Peyer's patch (tissue), 4 donors: ENCODE data around the gene NFIB.

Source experiments
- POLR2A ChIP-seq, 2 donors: fragments of 450-650 bp; IDR thresholded peaks; one replicate each; pipeline ENCODE4 v1.5.1; 2017; ENCODE audit warnings: antibody characterized with exemption in 2 of 2, mild to moderate bottlenecking in 2 of 2, moderate library complexity in 2 of 2
- TF ChIP-seq, protein P1 (sequence below), 6 experiments: fragments of 450-650 bp in 4 of 6; fragments of 200-600 bp in 2 of 6; sonication (generic) in 1 of 6; IDR thresholded peaks; one replicate each; pipeline ENCODE4 v1.5.1; 2017 to 2019; ENCODE audit warnings: antibody characterized with exemption in 6 of 6, mild to moderate bottlenecking in 3 of 6, moderate library complexity in 1 of 6

DNA sequence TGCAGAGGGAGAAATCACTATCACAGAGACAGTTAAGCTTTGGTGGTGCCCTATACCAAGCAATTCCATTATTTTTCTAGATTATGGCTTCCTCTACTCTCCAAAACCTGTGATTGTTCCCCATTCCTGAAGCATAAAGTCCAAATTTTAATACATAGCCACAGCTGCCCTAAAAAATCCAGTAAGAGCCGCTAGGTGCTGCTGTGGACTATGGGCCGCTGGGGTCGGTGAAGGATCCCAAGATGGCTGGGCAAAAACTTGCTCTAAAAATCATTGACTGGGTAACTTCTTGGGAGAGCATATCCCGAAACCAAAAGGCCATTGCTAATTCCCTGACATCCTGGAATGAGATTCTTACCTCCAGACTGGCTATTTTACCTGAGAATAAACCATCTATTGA, 245.3 kb downstream of the NFIB start:
- TF ChIP-seq, protein P1, sequence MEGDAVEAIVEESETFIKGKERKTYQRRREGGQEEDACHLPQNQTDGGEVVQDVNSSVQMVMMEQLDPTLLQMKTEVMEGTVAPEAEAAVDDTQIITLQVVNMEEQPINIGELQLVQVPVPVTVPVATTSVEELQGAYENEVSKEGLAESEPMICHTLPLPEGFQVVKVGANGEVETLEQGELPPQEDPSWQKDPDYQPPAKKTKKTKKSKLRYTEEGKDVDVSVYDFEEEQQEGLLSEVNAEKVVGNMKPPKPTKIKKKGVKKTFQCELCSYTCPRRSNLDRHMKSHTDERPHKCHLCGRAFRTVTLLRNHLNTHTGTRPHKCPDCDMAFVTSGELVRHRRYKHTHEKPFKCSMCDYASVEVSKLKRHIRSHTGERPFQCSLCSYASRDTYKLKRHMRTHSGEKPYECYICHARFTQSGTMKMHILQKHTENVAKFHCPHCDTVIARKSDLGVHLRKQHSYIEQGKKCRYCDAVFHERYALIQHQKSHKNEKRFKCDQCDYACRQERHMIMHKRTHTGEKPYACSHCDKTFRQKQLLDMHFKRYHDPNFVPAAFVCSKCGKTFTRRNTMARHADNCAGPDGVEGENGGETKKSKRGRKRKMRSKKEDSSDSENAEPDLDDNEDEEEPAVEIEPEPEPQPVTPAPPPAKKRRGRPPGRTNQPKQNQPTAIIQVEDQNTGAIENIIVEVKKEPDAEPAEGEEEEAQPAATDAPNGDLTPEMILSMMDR (IDR thresholded peaks at IDR 0.05), result no peak
- TF ChIP-seq POLR2A (IDR thresholded peaks at IDR 0.05), result no peak
